ENCODE data around the gene TRAP1. TPM values are rescaled to one million over a fixed set of nuclear protein-coding genes. Genes with fewer than 3 reads are reported as not detected.

TRAP1 gene
- total RNA-seq, 3 donors from 2014 or later = 56.9 to 94.5 (median 69.1) TPM

DNA sequence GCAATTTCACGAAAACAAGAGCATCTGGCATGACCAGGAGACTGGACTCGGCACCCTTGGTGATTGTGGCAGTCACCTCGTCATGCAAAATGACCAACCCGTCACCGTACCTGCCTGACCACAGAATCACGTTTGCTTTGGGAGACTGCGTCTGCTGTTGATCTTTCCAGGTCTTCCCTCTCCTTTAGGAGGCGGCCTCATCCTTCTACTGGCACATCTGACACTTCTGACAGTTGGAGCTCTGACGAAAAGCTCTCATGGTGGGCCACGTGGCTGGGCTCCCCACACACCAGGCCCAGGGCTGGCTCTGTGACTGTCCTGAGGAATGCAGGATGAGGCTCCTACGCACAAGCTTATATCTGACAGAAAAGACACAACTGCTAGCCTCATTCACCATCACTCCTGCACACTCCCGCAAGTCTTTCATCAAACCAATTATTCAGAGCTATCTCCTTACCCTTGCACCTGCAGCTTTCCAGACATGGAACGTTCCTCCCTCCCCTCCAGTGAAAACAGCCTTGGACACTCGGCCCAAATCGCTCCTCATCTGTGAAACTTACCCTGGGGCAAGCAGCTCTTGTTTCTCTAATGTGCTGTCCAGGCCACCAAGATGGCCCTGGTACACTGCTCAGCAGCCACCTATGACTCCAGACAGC lies 3.6 kb downstream of the TRAP1 start:
- no peak overlapping the region for H3K4me3 ChIP-seq
- H3K9me3 ChIP-seq = no peaks in the 10 kb centered on the region
- no peak for DNase-seq
- H3K4me1 ChIP-seq (ENCODE audit: low read depth) = peaks cover 9% of the 10 kb centered on the region
- TF ChIP-seq, protein P1, sequence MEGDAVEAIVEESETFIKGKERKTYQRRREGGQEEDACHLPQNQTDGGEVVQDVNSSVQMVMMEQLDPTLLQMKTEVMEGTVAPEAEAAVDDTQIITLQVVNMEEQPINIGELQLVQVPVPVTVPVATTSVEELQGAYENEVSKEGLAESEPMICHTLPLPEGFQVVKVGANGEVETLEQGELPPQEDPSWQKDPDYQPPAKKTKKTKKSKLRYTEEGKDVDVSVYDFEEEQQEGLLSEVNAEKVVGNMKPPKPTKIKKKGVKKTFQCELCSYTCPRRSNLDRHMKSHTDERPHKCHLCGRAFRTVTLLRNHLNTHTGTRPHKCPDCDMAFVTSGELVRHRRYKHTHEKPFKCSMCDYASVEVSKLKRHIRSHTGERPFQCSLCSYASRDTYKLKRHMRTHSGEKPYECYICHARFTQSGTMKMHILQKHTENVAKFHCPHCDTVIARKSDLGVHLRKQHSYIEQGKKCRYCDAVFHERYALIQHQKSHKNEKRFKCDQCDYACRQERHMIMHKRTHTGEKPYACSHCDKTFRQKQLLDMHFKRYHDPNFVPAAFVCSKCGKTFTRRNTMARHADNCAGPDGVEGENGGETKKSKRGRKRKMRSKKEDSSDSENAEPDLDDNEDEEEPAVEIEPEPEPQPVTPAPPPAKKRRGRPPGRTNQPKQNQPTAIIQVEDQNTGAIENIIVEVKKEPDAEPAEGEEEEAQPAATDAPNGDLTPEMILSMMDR (IDR thresholded peaks at IDR 0.05) = no peak
- H3K36me3 ChIP-seq (ENCODE audit: low read depth) = no peaks in the 10 kb centered on the region
- intact Hi-C loops (cut with DNase I, micrococcal nuclease) = no loop called here
- ATAC-seq = no peak

GRCh38 chr16:3712861-3713372 lies 4.4 kb downstream of the TRAP1 start:
- DNase-seq (peak in 1 of 3 donors; percentile 0), ATAC-seq (no peak)
- Histone ChIP-seq H3K4me1 (ENCODE audit: low read depth) (peaks cover 6% of the 10 kb centered on the region), H3K9me3 (no peaks in the 10 kb centered on the region), H3K4me3 (no peak overlapping the region), H3K36me3 (ENCODE audit: low read depth) (no peaks in the 10 kb centered on the region)
- intact Hi-C loops (cut with DNase I, micrococcal nuclease) = no loop called here
- TF ChIP-seq, protein P1 (IDR thresholded peaks at IDR 0.05) = no peak

- H3K9me3 ChIP-seq = no peaks in the 10 kb centered on the region
- intact Hi-C loops (cut with DNase I, micrococcal nuclease) = no loop called here
- ATAC-seq (no peak), DNase-seq (no peak)
- TF ChIP-seq, protein P1 (IDR thresholded peaks at IDR 0.05) = no peak
- H3K4me3 ChIP-seq = no peak overlapping the region
- no peaks in the 10 kb centered on the region for H3K4me1 ChIP-seq (ENCODE audit: low read depth)
- H3K36me3 ChIP-seq (ENCODE audit: low read depth) = no peaks in the 10 kb centered on the region
Observed at GRCh38 chr16:3706253-3707012, 10.9 kb downstream of the TRAP1 start.

DNA sequence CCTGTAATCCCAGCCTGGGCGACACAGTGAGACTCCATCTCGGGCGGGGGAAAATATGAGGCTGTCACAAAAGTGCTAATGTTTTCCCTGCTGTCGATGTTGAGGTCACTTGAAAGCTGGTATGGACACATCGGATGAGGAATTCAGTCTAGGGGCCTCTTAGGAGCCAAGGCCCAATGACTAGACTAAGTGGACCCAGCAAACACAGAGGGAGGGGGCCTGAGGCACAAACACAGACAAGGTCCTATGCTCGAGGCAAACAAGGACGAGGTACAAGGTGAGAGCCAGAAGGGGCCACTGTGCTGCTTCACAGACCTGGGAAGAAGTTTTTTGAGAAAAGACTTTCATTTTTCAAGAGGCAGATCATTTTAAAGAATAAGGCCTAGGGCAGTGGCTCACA lies 15.2 kb downstream of the TRAP1 start:
- DNase-seq (no peak), ATAC-seq (no peak)
- H3K4me1 ChIP-seq (ENCODE audit: low read depth) = no peaks in the 10 kb centered on the region
- TF ChIP-seq, protein P1 (IDR thresholded peaks at IDR 0.05) = no peak
- no peaks in the 10 kb centered on the region for H3K9me3 ChIP-seq
- H3K36me3 ChIP-seq (ENCODE audit: low read depth) = no peaks in the 10 kb centered on the region
- no peak overlapping the region for H3K4me3 ChIP-seq
- intact Hi-C loops (cut with DNase I, micrococcal nuclease) = no loop called here

DNA sequence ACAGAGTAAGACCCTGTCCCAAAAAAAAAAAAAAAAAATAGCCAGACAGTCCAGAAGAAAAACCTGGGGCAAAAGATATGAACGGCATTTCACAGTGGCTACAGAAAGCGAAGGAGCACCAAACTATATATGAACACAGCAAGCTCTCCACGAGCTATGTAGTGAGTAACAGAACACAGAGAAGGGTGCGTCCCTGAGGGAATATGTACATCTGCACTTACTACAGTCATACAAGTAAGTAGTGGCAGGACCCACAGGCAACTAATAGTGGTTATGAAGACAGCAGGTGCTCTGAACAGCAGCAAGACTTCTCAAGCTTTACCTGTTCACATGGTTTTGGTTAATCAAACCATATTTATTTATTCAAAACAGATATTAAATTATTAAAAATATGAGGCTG lies 15.8 kb downstream of the TRAP1 start:
- intact Hi-C loops (cut with DNase I, micrococcal nuclease) = no loop called here
- Histone ChIP-seq H3K4me1 (ENCODE audit: low read depth) (no peaks in the 10 kb centered on the region), H3K4me3 (no peak overlapping the region), H3K9me3 (no peaks in the 10 kb centered on the region), H3K36me3 (ENCODE audit: low read depth) (no peaks in the 10 kb centered on the region)
- TF ChIP-seq, protein P1 (IDR thresholded peaks at IDR 0.05) = no peak
- no peak for ATAC-seq
- DNase-seq = no peak
